ENCODE measurements around the gene ZNF429. TPM values are rescaled to one million over a fixed set of nuclear protein-coding genes. Genes with fewer than 3 reads are reported as not detected.

The ZNF429 gene
- total RNA-seq, 3 donors from 2014 or later = 5.1 to 5.9 (median 5.4) TPM

DNA sequence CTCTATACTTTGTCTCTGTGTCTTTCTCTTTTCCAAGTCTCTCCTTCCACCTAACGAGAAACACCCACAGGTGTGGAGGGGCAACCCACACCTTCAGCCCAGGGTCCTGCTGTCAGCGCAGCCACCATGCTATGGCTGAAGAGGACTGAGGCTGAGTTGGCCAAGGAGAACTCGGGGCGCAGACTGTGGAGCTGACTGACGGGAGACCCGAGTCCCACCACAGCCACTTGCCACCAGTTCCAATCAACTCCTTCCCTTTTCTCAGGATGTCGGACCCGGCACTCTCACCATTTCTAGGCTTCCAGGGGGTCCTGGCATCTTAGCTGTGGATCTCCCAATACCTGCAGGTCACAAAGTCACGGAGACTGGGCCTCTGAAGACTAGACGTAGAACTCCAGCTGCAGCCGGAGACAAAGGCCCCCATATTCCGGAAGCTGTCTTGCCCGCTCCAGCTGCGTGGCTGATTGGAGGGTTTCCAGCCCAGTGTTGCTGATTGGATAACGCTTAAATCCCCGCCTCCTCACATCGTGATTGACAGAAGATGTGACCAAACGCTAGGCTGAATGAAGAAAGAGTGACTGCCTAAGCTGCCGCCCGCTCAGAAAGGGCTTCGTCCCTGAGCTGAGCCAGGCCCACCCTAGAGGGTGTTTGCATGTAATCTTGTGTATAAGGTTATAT lies 63.6 kb downstream of the ZNF429 start:
- peaks cover 6% of the 10 kb centered on the region for H3K4me1 Mint-ChIP-seq (ENCODE audit: low read depth)
- peak overlapping the region; percentile 89 for H3K4me3 Mint-ChIP-seq
- DNase-seq (peak; percentile 61), ATAC-seq (peak; percentile 94 to 98)
- no peaks in the 10 kb centered on the region for H3K27me3 Mint-ChIP-seq (ENCODE audit: low read depth)
- no peaks in the 10 kb centered on the region for H3K36me3 Mint-ChIP-seq (ENCODE audit: insufficient read depth)
- peaks cover 40% of the 10 kb centered on the region for H3K9me3 Mint-ChIP-seq

DNA sequence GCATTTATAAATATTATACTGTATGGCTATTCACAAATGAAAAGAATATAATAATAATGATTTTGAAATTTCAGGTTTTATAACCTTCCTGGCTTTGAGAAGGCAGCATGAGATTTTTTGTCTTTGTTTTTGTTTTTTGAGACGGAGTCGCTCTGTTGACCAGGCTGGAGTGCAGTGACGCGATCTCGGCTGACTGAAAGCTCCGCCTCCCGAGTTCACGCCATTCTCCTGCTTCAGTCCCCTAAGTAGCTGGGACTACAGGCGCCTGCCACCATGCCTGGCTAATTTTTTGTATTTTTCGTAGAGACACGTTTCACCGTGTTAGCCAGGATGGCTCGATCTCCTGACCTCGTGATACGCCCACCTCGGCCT lies 64.1 kb downstream of the ZNF429 start:
- H3K9me3 Mint-ChIP-seq = peaks cover 38% of the 10 kb centered on the region
- peak; percentile 26 to 27 for ATAC-seq
- no peaks in the 10 kb centered on the region for H3K27me3 Mint-ChIP-seq (ENCODE audit: low read depth)
- peaks cover 6% of the 10 kb centered on the region for H3K4me1 Mint-ChIP-seq (ENCODE audit: low read depth)
- peak overlapping the region; percentile 89 for H3K4me3 Mint-ChIP-seq
- DNase-seq = no peak
- no peaks in the 10 kb centered on the region for H3K36me3 Mint-ChIP-seq (ENCODE audit: insufficient read depth)

DNA sequence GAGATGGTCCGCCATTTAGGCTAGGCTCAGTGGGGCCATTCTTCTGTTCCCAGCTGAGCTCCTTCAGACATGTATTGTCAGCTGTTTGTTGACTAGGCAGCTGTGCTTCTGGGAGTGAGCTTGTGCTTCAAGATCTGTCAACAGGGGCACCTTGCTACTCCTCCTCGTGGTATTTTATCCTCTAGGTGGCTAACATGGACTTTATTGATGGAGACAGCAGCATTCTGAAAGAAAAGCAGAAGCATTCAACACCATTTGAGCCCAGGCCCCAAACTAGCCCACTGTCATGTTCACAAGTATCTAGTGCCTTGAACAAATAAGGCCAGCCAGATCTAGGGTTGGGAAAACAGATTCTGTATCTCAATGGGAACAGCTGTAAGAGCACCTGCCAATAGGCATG lies 65.9 kb downstream of the ZNF429 start:
- H3K36me3 Mint-ChIP-seq (ENCODE audit: insufficient read depth) = no peaks in the 10 kb centered on the region
- no peaks in the 10 kb centered on the region for H3K27me3 Mint-ChIP-seq (ENCODE audit: low read depth)
- H3K9me3 Mint-ChIP-seq = peaks cover 39% of the 10 kb centered on the region
- H3K4me3 Mint-ChIP-seq = no peak overlapping the region
- H3K4me1 Mint-ChIP-seq (ENCODE audit: low read depth) = peaks cover 5% of the 10 kb centered on the region
- DNase-seq (no peak), ATAC-seq (no peak)

DNA sequence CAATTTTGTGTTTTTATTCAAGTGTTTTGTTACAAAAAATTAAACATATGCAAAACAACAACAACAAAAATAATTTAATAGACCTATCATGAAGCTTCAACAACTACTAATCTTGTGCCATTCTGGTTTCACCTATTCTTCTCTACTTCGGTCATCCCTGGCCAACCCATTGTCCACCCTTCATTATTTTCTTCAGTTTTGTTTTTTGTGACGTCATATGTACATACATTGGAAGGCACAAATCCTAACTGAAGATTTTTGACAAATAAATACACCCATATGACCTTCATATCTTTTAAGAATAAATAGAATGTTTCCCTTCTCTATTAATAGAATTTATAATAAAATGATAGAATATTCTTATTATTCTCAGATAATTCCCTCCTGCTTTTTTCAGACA lies 69.2 kb downstream of the ZNF429 start:
- H3K36me3 Mint-ChIP-seq (ENCODE audit: insufficient read depth) = no peaks in the 10 kb centered on the region
- ATAC-seq = no peak
- no peak overlapping the region for H3K4me3 Mint-ChIP-seq
- no peak for DNase-seq
- no peaks in the 10 kb centered on the region for H3K27me3 Mint-ChIP-seq (ENCODE audit: low read depth)
- peaks cover 30% of the 10 kb centered on the region for H3K9me3 Mint-ChIP-seq
- H3K4me1 Mint-ChIP-seq (ENCODE audit: low read depth) = no peaks in the 10 kb centered on the region

DNA sequence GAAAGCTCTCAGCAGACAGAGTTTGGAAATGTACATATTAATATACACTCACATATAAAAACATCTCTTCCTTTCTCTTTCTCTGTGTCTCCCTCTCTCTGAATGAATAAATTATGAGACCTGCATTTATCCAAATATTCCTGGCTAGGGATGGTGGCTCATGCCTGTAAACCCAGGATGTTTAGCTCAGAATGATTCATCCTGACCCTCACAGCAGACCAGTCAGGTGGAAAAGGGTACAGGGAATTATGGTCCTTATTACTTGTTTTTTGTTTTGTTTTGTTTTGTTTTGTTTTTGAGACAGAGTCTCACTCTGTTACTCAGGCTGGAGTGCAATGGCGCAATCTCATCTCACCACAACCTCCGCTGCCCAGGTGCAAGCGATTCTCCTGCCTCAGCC lies 71.1 kb downstream of the ZNF429 start:
- peaks cover 33% of the 10 kb centered on the region for H3K9me3 Mint-ChIP-seq
- DNase-seq (no peak), ATAC-seq (no peak)
- H3K36me3 Mint-ChIP-seq (ENCODE audit: insufficient read depth) = no peaks in the 10 kb centered on the region
- H3K4me3 Mint-ChIP-seq = no peak overlapping the region
- no peaks in the 10 kb centered on the region for H3K27me3 Mint-ChIP-seq (ENCODE audit: low read depth)
- peaks cover 5% of the 10 kb centered on the region for H3K4me1 Mint-ChIP-seq (ENCODE audit: low read depth)

DNA sequence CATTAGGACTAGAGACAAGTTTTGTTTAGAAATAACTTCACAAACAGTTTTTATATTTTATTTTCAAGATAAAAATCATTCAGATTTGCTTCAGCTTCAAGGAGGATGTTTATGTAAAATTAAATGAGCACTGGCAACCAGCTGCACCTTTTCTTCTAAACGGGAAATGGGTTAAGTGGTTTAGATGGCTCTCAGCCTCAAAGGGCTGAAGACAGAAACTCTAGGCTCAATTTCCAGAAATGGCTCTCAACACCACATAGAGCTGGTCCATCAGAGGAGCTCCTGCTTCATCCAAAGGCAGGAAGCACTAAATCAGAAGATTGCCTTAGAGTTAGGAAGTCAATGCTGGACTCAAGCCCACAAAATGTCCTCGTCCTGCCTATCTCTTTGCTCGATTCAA lies 74.7 kb downstream of the ZNF429 start:
- no peak for ATAC-seq
- no peaks in the 10 kb centered on the region for H3K36me3 Mint-ChIP-seq (ENCODE audit: insufficient read depth)
- no peak for DNase-seq
- H3K4me3 Mint-ChIP-seq = no peak overlapping the region
- H3K4me1 Mint-ChIP-seq (ENCODE audit: low read depth) = peaks cover 9% of the 10 kb centered on the region
- H3K9me3 Mint-ChIP-seq = peaks cover 22% of the 10 kb centered on the region
- peaks cover 4% of the 10 kb centered on the region for H3K27me3 Mint-ChIP-seq (ENCODE audit: low read depth)

DNA sequence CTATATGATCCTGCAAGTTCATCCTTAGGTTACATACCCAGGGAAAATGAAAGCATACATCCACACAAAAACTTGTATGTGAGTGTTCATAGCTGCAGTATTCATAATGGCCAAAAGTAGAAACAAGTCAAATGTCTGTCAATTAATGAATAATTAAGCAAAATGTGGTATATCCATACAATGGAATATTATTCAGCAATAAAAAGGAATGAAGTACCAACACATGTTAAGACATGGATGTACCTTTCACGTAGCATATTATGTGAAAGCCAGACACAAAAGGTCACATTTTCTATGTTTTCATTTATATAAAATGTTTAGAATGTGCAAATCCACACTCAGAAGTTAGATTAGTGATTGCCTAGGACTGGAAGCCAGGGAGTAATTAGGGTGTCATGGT lies 75.4 kb downstream of the ZNF429 start:
- ATAC-seq (no peak), DNase-seq (no peak)
- peaks cover 5% of the 10 kb centered on the region for H3K27me3 Mint-ChIP-seq (ENCODE audit: low read depth)
- H3K36me3 Mint-ChIP-seq (ENCODE audit: insufficient read depth) = no peaks in the 10 kb centered on the region
- no peak overlapping the region for H3K4me3 Mint-ChIP-seq
- H3K9me3 Mint-ChIP-seq = peaks cover 22% of the 10 kb centered on the region
- H3K4me1 Mint-ChIP-seq (ENCODE audit: low read depth) = peaks cover 9% of the 10 kb centered on the region

DNA sequence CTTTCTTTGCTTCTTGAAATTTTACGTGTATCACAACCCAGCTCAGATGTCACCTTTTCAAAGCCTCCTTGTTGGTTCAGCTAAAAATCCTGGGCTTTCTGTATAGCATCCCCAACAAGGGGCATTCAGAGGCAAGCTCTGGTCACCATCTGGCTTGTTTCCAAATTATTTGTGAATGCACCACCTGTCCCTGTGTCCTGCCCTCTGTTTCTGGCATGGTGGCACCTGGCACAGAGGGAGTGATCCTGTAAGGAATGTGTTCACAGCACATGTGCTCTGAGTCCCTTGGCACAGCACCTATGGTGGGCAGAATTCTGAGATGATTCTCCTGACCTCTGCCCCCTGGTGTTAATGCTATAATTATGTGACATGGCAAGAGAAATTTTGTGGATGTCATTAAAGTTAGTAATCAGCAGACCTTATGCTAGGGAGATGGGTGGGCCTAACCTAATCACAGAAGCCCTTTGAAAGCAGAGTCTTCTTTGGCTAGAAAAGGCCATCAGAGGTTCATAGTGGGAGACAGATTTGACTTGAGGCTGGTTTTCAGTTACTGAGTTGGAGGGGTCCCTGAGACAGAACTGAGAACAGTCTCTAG lies 76.3 kb downstream of the ZNF429 start:
- Mint-ChIP-seq H3K4me1 (ENCODE audit: low read depth) (peaks cover 9% of the 10 kb centered on the region), H3K27me3 (ENCODE audit: low read depth) (peaks cover 5% of the 10 kb centered on the region), H3K36me3 (ENCODE audit: insufficient read depth) (no peaks in the 10 kb centered on the region), H3K9me3 (peaks cover 15% of the 10 kb centered on the region), H3K4me3 (no peak overlapping the region)
- ATAC-seq (no peak), DNase-seq (no peak)

DNA sequence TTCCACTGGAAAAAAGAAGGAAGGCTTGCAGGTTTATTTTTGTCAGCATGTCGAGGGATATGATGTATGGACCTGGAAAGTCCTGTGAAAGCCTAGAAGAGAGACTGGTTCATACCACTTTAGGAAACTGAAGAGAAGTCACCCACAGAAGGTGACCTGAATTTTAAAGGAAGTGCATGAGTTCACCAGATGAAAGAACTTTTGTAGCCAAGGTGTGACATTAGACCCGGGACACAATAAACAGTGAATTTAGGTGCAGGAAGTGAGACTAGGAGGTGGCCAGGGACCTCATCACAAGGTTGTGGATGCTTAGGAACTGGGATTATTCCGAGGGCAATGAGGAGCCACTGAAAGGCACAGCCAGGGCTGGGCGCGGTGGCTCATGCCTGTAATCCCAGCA lies 79.1 kb downstream of the ZNF429 start:
- DNase-seq (no peak), ATAC-seq (no peak)
- peaks cover 12% of the 10 kb centered on the region for H3K27me3 Mint-ChIP-seq (ENCODE audit: low read depth)
- H3K9me3 Mint-ChIP-seq = peaks cover 15% of the 10 kb centered on the region
- H3K4me3 Mint-ChIP-seq = no peak overlapping the region
- H3K36me3 Mint-ChIP-seq (ENCODE audit: insufficient read depth) = no peaks in the 10 kb centered on the region
- peaks cover 11% of the 10 kb centered on the region for H3K4me1 Mint-ChIP-seq (ENCODE audit: low read depth)

DNA sequence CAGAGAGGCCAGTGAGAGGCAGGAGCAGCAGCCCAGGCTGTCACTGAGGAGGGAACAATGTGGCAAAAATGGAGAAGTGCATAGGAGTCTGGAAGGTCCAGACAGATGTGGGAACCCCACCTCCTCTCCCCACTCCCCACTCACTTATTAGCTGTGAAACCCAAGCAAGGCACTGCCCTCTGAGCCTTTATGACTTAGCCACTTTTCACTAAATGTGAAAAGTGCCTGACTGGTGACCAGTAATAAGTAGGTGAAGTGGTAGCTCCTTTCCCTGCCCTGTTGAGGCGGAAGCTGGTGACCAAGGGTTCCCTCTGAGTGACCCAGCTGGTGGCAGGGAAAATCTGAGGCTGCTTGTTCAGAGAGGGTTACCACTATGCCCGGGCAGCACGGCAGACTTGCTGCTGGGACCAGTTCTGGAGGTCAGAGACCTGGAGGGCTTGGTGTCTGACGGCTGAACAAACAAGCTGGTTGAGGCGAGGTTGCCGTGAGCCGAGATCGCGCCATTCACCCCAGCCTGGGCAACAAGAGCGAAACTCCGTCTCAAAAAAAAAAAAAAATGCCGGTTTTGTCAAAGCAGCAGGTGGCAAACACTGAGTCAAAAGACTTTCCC lies 80.0 kb downstream of the ZNF429 start:
- no peak overlapping the region for H3K4me3 Mint-ChIP-seq
- H3K27me3 Mint-ChIP-seq (ENCODE audit: low read depth) = peaks cover 14% of the 10 kb centered on the region
- H3K9me3 Mint-ChIP-seq = peaks cover 14% of the 10 kb centered on the region
- ATAC-seq = no peak
- H3K36me3 Mint-ChIP-seq (ENCODE audit: insufficient read depth) = no peaks in the 10 kb centered on the region
- no peak for DNase-seq
- peaks cover 9% of the 10 kb centered on the region for H3K4me1 Mint-ChIP-seq (ENCODE audit: low read depth)

DNA sequence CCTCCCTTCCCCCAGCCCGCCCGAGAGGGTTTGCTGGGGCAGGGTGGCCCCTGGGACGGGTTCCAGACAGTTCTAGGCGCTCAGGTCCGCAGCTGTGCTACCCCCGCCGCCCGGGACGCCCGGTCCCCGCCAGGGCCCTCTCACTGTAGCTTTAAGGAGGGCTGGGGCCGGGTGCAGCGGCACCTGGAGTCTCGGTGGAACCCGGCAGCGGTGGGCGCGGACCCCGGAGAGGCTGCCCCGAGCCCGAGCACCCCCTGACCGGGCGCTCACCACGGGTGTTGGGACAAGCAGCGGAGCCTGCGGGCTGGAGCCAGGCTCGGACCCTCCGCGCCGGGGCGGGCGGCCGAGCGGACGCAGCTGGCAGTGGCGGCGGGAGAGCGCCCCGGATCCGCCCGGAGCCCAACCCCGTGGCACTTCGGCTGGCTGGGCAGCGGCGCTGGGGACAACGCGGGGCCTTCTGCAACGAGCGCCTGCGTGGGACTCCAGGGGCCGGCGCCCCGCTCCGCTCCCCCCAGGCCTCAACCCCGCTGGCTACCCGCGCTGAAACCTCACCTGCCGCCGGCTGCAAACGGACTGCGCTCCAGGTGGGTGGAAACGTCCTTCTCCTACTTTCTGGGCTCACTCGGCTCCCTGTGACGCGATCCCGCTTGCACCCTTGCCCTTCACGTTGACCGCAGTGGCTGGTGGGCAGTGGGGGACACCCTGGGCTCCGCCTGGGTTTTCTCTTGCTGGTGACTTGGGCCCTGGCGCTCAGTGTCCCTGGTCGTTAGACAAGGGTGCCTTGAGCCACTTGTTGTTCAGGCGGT lies 81.1 kb downstream of the ZNF429 start:
- peaks cover 5% of the 10 kb centered on the region for H3K9me3 Mint-ChIP-seq
- peak overlapping the region; percentile 57 for H3K4me3 Mint-ChIP-seq
- H3K4me1 Mint-ChIP-seq (ENCODE audit: low read depth) = peaks cover 6% of the 10 kb centered on the region
- DNase-seq (no peak), ATAC-seq (peak; percentile 64 to 83)
- H3K36me3 Mint-ChIP-seq (ENCODE audit: insufficient read depth) = no peaks in the 10 kb centered on the region
- H3K27me3 Mint-ChIP-seq (ENCODE audit: low read depth) = peaks cover 14% of the 10 kb centered on the region

DNA sequence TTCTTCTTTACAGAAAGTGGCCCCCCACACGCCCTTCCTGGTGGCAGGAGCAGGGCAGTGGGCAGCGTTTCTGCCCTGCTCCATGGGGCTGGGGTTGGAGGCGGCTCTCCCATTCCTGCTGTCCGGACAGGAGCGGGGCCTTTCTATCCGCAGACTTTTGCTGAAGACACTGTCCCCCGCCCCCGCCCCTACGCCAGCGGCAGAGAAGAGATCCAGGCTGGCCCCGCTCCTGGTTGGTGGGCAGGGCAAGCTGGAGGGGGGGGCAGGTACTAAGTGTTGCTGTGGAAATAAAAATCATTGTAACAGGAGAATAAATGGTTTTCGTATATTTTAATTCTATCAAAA lies 81.7 kb downstream of the ZNF429 start:
- Mint-ChIP-seq H3K4me1 (ENCODE audit: low read depth) (peaks cover 6% of the 10 kb centered on the region), H3K27me3 (ENCODE audit: low read depth) (peaks cover 14% of the 10 kb centered on the region), H3K9me3 (no peaks in the 10 kb centered on the region), H3K36me3 (ENCODE audit: insufficient read depth) (no peaks in the 10 kb centered on the region), H3K4me3 (peak overlapping the region; percentile 57)
- ATAC-seq = no peak
- DNase-seq = no peak

DNA sequence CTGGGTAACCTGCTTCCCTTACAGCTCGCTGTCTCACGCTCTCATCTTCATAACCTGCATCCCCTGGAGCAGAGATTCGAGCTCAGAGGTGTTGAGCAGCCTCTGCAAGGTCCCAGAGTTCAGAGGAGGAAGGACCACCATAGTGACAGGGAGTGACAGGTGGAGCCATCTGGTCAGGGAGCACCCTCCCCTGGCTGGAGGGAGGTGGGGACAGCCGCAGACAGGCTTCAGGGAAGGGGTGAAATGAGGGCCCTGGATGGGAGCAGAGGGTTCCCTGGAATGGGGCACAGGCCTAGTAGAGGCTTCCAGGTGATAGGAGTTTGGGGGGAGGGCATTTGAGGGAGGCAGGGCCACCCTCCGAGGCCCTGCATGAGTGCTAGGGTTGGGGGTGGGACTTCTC lies 82.1 kb downstream of the ZNF429 start:
- no peak for ATAC-seq

DNA sequence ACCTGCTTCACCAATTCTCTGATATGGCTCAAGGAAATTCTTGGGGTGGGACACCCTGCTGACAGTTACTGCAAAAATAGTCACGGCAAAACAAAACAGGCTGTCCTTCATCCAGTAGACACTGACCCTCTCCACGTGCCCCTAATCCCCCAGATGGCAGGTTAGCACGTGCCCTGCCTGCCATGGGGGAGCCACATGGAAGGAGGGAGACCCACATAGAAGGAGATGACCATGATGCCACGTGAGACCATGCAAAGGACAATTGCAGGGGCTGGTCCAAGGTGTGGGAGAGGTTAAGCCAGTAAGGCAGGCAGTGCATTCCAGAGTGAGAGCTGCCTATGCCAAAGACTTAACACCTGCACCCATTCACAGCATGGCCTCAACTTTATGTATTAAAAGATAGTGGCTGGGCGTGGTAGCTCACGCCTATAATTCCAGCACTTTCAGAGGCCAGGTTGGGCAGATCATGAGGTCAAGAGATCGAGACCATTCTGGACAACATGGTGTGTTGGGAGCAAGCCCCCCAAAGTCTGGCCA lies 82.7 kb downstream of the ZNF429 start:
- Mint-ChIP-seq H3K4me1 (ENCODE audit: low read depth) (peaks cover 6% of the 10 kb centered on the region), H3K27me3 (ENCODE audit: low read depth) (peaks cover 14% of the 10 kb centered on the region), H3K36me3 (ENCODE audit: insufficient read depth) (no peaks in the 10 kb centered on the region), H3K9me3 (no peaks in the 10 kb centered on the region), H3K4me3 (no peak overlapping the region)
- no peak for ATAC-seq
- no peak for DNase-seq

More for the DNA sequence above, 82.1 kb downstream of the ZNF429 start:
- H3K27me3 Mint-ChIP-seq (ENCODE audit: low read depth) = peaks cover 14% of the 10 kb centered on the region
- no peak for DNase-seq
- H3K4me3 Mint-ChIP-seq = no peak overlapping the region
- H3K4me1 Mint-ChIP-seq (ENCODE audit: low read depth) = peaks cover 6% of the 10 kb centered on the region
- no peaks in the 10 kb centered on the region for H3K36me3 Mint-ChIP-seq (ENCODE audit: insufficient read depth)
- no peaks in the 10 kb centered on the region for H3K9me3 Mint-ChIP-seq
